Caco-2 (cell line): ENCODE measurements around the gene PPIL4. TPM values are rescaled to one million over a fixed set of nuclear protein-coding genes. Genes with fewer than 3 reads are reported as not detected.

Experiments used
- BruUV-seq: library from RNA; stranded (reverse); fragments of 400-500 nt; replicated peaks from 2 replicates; lab custom pipeline; 2021; lab: Mats Ljungman, UMichigan
- CTCF ChIA-PET: fragments of 300-600 bp; sonication (Branson Sonifier 250); formaldehyde crosslinking; loops from one replicate; lab custom pipeline; 2022; ENCODE audit warnings: antibody characterized with exemption; lab: Charles Lee
- POLR2A ChIA-PET: fragments of 300-600 bp; sonication (Branson Sonifier 250); formaldehyde crosslinking; loops from one replicate; lab custom pipeline; 2022; ENCODE audit warnings: antibody characterized with exemption; lab: Charles Lee
- DNase-seq, 2 experiments: peaks; one replicate each; pipeline versions ENCODE4 v3.0.0 to v3.0.0-alpha.2; 2020 to 2022
- H3K27me3 ChIP-seq: replicated peaks from 2 replicates; pipeline ENCODE4 v1.6.0; 2011; ENCODE audit warnings: low read length; ENCODE audit not compliant: control insufficient read depth, insufficient read depth
- H3K36me3 ChIP-seq: 2 replicates; pipeline ENCODE4 v1.5.1; 2011; ENCODE audit warnings: low read length; ENCODE audit not compliant: control insufficient read depth, insufficient read depth
- H3K4me1 ChIP-seq: fragments of 250-450 bp; sonication (Bioruptor Pico); 2 replicates; pipeline ENCODE4 v1.5.1; 2020; ENCODE audit warnings: mild to moderate bottlenecking
- H3K4me3 ChIP-seq: 2 replicates; pipeline ENCODE4 v1.5.1; 2011; ENCODE audit warnings: low read depth, mild to moderate bottlenecking, control low read depth, low read length
- H3K9me3 ChIP-seq: fragments of 250-450 bp; sonication (Bioruptor Pico); 2 replicates; pipeline ENCODE4 v1.5.1; 2020; ENCODE audit warnings: mild to moderate bottlenecking, moderate library complexity
- H3K27ac Mint-ChIP-seq: one replicate; pipeline ENCODE4 v1.8.0; 2022; ENCODE audit warnings: mixed read lengths; ENCODE audit not compliant: unreplicated experiment
- H3K27me3 Mint-ChIP-seq: one replicate; pipeline ENCODE4 v1.8.0; 2022; ENCODE audit warnings: mixed read lengths; ENCODE audit not compliant: insufficient read depth, unreplicated experiment
- H3K36me3 Mint-ChIP-seq: one replicate; pipeline ENCODE4 v1.8.0; 2022; ENCODE audit warnings: mild to moderate bottlenecking, mixed read lengths; ENCODE audit not compliant: insufficient read depth, unreplicated experiment
- H3K4me1 Mint-ChIP-seq: one replicate; pipeline ENCODE4 v1.8.0; 2022; ENCODE audit warnings: low read depth, mixed read lengths; ENCODE audit not compliant: unreplicated experiment
- H3K4me3 Mint-ChIP-seq: one replicate; pipeline ENCODE4 v1.8.0; 2022; ENCODE audit warnings: mild to moderate bottlenecking, moderate library complexity, mixed read lengths; ENCODE audit not compliant: unreplicated experiment
- H3K9me3 Mint-ChIP-seq: one replicate; pipeline ENCODE4 v1.8.0; 2022; ENCODE audit warnings: mixed read lengths; ENCODE audit not compliant: unreplicated experiment
- intact Hi-C: fragments of 100-400 bp; cut with micrococcal nuclease; formaldehyde crosslinking; loops from one replicate; pipeline ENCODE4 v1.10.0; 2022; ENCODE audit not compliant: unreplicated experiment
- total RNA-seq: library from RNA; stranded (reverse); gene quantifications from 2 replicates; pipeline ENCODE4 v1.2.3, GENCODE V29; 2022
- TF ChIP-seq, protein P1 (sequence below), 2 experiments: fragments of 200-600 bp in 1 of 2; IDR thresholded peaks; 1 replicate in 1 of 2; 2 replicates in 1 of 2; pipeline versions ENCODE4 v1.5.1 to v1.8.0; 2011 to 2022; ENCODE audit warnings: antibody characterized with exemption in 1 of 2, control low read depth in 1 of 2, inconsistent platforms in 1 of 2, low read depth in 1 of 2, low read length in 1 of 2, mild to moderate bottlenecking in 1 of 2, moderate library complexity in 1 of 2; ENCODE audit not compliant: insufficient read depth in 1 of 2, severe bottlenecking in 1 of 2, unreplicated experiment in 1 of 2

PPIL4 gene
- total RNA-seq, 1 experiment from 2014 or later: 28.4 TPM

DNA sequence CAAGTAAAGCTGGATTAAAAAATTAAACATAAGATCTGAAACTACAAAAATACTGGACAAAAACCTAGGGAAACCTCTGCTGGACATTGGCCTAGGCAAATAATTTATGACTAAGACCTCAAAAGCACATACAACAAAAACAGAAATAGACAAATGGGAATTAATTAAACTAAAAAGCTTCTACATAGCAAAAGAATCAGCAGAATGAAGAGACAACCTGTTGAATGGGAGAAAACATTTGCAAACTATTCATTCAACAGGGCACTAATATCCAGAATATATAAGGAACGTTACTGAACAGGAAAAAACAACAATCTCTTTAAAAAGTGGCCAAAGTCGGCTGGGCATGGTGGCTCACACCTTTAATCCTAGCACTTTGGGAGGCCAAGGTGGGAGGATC, 13.5 kb upstream of the PPIL4 start:
- Histone ChIP-seq H3K36me3 (no peaks in the 10 kb centered on the region), H3K27me3 (no peaks in the 10 kb centered on the region), H3K4me3 (no peak overlapping the region), H3K4me1 (no peaks in the 10 kb centered on the region), H3K9me3 (no peaks in the 10 kb centered on the region; the same call in 1 of the 2 replicates)
- Mint-ChIP-seq H3K27ac (no peak overlapping the region), H3K9me3 (no peaks in the 10 kb centered on the region), H3K4me1 (no peaks in the 10 kb centered on the region), H3K27me3 (peaks cover 9% of the 10 kb centered on the region), H3K4me3 (no peak overlapping the region), H3K36me3 (no peaks in the 10 kb centered on the region)
- CTCF ChIA-PET: no interaction called here
- TF ChIP-seq, protein P1, sequence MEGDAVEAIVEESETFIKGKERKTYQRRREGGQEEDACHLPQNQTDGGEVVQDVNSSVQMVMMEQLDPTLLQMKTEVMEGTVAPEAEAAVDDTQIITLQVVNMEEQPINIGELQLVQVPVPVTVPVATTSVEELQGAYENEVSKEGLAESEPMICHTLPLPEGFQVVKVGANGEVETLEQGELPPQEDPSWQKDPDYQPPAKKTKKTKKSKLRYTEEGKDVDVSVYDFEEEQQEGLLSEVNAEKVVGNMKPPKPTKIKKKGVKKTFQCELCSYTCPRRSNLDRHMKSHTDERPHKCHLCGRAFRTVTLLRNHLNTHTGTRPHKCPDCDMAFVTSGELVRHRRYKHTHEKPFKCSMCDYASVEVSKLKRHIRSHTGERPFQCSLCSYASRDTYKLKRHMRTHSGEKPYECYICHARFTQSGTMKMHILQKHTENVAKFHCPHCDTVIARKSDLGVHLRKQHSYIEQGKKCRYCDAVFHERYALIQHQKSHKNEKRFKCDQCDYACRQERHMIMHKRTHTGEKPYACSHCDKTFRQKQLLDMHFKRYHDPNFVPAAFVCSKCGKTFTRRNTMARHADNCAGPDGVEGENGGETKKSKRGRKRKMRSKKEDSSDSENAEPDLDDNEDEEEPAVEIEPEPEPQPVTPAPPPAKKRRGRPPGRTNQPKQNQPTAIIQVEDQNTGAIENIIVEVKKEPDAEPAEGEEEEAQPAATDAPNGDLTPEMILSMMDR (IDR thresholded peaks at IDR 0.05; ENCODE audit: insufficient read depth in 1 of 2, low read depth in 1 of 2, low read length in 1 of 2, severe bottlenecking in 1 of 2, unreplicated experiment in 1 of 2): no peak
- no TSS peak for BruUV-seq
- no peak for DNase-seq
- intact Hi-C loops: no loop called here
- POLR2A ChIA-PET: no interaction called here

DNA sequence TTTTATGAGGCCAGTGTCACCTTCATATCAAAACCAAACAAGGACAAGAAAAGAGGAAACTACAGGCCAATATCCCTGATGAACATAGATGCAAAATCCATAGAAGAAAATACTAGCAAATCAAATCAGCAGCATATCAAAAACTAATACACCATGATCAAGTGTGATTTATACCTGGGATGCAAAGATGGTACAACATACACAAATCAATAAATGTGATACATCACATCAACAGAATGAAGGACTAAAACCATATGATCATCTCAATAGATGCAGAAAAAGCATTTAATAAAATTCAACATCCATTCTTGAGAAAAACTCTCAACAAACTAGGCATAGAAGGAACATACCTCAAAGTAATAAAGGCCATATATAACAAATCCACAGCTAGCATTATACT, 12.2 kb upstream of the PPIL4 start:
- TF ChIP-seq, protein P1 (IDR thresholded peaks at IDR 0.05; ENCODE audit: insufficient read depth in 1 of 2, low read depth in 1 of 2, low read length in 1 of 2, severe bottlenecking in 1 of 2, unreplicated experiment in 1 of 2): no peak
- Histone ChIP-seq H3K4me1 (no peaks in the 10 kb centered on the region), H3K36me3 (no peaks in the 10 kb centered on the region), H3K27me3 (no peaks in the 10 kb centered on the region), H3K4me3 (no peak overlapping the region), H3K9me3 (no peaks in the 10 kb centered on the region; the same call in 1 of the 2 replicates)
- intact Hi-C loops: no loop called here
- H3K27me3 Mint-ChIP-seq: peaks cover 12% of the 10 kb centered on the region
- ChIA-PET CTCF (no interaction called here), POLR2A (no interaction called here)
- BruUV-seq: no TSS peak
- H3K4me1 Mint-ChIP-seq: no peaks in the 10 kb centered on the region
- DNase-seq: no peak
- H3K27ac Mint-ChIP-seq: no peak overlapping the region
- H3K4me3 Mint-ChIP-seq: no peak overlapping the region
- no peaks in the 10 kb centered on the region for H3K36me3 Mint-ChIP-seq
- no peaks in the 10 kb centered on the region for H3K9me3 Mint-ChIP-seq

DNA sequence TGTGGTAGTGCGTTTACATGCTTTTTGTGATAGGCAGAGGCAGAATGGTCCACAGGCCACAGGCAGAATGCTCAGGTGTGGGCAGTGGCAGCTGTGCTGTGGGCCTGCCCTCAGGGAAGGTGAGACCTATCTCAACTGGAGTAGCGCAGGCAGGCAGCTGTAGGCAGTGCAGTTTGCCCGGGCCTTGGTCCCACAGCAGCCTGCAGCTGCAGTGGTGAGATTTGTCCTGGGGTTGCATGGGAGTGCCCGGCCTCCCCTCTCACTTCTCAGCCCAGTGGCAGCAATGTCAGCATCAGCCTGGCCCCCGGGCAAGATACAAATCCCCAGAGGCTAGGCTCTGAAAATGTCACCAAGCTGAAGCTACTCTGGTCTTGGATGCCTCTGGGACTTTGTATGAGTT, 6.1 kb upstream of the PPIL4 start:
- H3K9me3 ChIP-seq: no peaks in the 10 kb centered on the region
- no peaks in the 10 kb centered on the region for H3K9me3 Mint-ChIP-seq
- no peak for DNase-seq
- no peaks in the 10 kb centered on the region for H3K36me3 ChIP-seq
- ChIA-PET POLR2A (no interaction called here), CTCF (no interaction called here)
- H3K4me3 ChIP-seq: no peak overlapping the region
- no peaks in the 10 kb centered on the region for H3K4me1 Mint-ChIP-seq
- no peak overlapping the region for H3K4me3 Mint-ChIP-seq
- peaks cover 2% of the 10 kb centered on the region for H3K36me3 Mint-ChIP-seq
- TF ChIP-seq, protein P1 (IDR thresholded peaks at IDR 0.05; ENCODE audit: insufficient read depth in 1 of 2, low read depth in 1 of 2, low read length in 1 of 2, severe bottlenecking in 1 of 2, unreplicated experiment in 1 of 2): no peak
- intact Hi-C loops: no loop called here
- no TSS peak for BruUV-seq
- H3K27me3 ChIP-seq: no peaks in the 10 kb centered on the region
- no peaks in the 10 kb centered on the region for H3K4me1 ChIP-seq
- peaks cover 8% of the 10 kb centered on the region for H3K27me3 Mint-ChIP-seq
- no peak overlapping the region for H3K27ac Mint-ChIP-seq
